B cell (primary cell): Measurements from ENCODE around the gene FRK.

Source experiments
- EZH2 ChIP-seq: IDR thresholded peaks from 2 replicates; pipeline ENCODE4 v1.6.1; 2012; ENCODE audit warnings: borderline replicate concordance, low read depth, mild to moderate bottlenecking, moderate library complexity, low read length; ENCODE audit not compliant: insufficient read depth, poor library complexity, severe bottlenecking
- TF ChIP-seq, protein P1 (sequence below): fragments of 200-600 bp; IDR thresholded peaks from one replicate; pipeline ENCODE4 v1.8.0; 2022; ENCODE audit warnings: antibody characterized with exemption, mild to moderate bottlenecking

DNA sequence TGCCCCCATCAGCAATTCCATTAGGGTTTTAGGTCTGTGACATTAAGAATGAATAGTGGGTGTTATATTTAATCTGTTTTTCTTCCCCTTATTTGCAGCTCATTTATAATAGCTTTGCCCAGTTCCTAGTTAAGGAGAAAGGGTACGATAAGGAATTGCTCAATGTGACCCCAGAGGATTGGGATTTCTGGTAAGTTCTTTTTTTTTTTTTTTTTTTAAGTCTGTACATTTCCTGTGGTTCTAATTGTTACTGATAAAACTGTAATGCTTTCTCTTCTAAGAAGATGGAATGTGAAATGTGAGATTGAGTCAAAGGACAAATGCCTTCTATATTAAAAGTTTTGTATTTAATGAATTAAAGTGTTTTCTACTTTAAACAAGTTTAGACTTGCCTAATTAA lies 45.5 kb upstream of the FRK start:
- TF ChIP-seq, protein P1, sequence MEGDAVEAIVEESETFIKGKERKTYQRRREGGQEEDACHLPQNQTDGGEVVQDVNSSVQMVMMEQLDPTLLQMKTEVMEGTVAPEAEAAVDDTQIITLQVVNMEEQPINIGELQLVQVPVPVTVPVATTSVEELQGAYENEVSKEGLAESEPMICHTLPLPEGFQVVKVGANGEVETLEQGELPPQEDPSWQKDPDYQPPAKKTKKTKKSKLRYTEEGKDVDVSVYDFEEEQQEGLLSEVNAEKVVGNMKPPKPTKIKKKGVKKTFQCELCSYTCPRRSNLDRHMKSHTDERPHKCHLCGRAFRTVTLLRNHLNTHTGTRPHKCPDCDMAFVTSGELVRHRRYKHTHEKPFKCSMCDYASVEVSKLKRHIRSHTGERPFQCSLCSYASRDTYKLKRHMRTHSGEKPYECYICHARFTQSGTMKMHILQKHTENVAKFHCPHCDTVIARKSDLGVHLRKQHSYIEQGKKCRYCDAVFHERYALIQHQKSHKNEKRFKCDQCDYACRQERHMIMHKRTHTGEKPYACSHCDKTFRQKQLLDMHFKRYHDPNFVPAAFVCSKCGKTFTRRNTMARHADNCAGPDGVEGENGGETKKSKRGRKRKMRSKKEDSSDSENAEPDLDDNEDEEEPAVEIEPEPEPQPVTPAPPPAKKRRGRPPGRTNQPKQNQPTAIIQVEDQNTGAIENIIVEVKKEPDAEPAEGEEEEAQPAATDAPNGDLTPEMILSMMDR, result no peak
- no peak for TF ChIP-seq EZH2
